Measurements from ENCODE around the gene SLC30A3. TPM values are rescaled to one million over a fixed set of nuclear protein-coding genes. Genes with fewer than 3 reads are reported as not detected.
A peak's percentile ranks its signal among the peaks of the same experiment; 100 is the strongest.

The SLC30A3 gene
- total RNA-seq, 2 donors from 2014 or later, result 102 TPM; not detected in 1

DNA sequence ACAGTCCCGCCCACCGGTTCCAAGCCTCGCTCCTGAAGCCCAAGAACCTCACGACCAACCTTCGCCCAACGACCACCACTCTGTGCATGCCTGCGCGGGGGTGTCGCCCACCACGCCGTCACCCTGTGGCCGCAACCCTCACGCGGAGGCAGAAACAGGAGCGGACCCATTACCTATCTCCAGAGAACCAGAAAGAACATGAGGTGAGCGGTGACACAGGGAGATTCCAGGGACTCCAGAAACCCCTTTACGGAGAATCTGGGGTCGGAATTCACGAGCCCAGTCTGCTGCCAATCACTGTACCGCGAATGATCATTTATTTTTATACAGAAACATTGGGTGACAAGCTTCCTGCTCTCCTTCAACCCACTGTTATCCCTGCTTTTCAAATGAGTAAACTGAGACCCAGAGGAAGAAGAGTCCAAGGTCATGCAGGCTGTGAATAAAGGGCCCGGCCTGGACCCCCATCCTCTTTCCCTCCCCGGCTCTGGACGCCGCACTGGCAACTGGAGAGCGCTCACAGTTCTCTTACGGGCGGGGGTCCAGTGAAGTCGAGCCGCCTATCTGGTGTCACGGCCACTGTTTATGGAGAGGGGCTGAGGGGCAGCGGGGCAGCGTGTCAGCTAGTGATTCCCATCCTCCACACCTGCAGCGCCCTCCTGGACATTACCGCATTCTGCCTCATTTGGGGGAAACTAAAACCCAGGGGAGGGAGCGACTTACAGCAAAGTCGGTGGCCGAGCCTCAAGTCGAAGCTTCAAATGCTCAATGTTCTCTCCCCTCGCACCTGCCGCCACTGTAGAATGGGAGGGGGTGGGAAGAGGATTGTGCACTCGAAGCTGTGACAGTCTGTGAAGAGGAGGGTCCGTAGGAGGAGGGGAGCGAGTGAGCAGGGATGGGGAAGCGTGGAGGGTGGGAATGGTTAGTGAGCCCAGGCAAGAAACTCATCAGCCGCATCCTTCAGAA is 723 bp upstream of the SLC30A3 start:
- TF ChIP-seq, protein P1, sequence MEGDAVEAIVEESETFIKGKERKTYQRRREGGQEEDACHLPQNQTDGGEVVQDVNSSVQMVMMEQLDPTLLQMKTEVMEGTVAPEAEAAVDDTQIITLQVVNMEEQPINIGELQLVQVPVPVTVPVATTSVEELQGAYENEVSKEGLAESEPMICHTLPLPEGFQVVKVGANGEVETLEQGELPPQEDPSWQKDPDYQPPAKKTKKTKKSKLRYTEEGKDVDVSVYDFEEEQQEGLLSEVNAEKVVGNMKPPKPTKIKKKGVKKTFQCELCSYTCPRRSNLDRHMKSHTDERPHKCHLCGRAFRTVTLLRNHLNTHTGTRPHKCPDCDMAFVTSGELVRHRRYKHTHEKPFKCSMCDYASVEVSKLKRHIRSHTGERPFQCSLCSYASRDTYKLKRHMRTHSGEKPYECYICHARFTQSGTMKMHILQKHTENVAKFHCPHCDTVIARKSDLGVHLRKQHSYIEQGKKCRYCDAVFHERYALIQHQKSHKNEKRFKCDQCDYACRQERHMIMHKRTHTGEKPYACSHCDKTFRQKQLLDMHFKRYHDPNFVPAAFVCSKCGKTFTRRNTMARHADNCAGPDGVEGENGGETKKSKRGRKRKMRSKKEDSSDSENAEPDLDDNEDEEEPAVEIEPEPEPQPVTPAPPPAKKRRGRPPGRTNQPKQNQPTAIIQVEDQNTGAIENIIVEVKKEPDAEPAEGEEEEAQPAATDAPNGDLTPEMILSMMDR (IDR thresholded peaks at IDR 0.05), result no peak
- TF ChIP-seq POLR2AphosphoS5 (IDR thresholded peaks at IDR 0.05) (no peak), POLR2A (IDR thresholded peaks at IDR 0.05) (no peak)
- no peak for DNase-seq (ENCODE audit: low spot score)
- intact Hi-C loops (cut with DNase I), result no loop called here
- 2% methylated on average over 46 of the region's 46 CpGs for WGBS
- H3K4me1 ChIP-seq (replicated peaks), result peaks cover 7% of the 10 kb centered on the region
- H3K9me3 ChIP-seq, result no peaks in the 10 kb centered on the region
- H3K27ac ChIP-seq, result no peak overlapping the region
- H3K36me3 ChIP-seq, result no peaks in the 10 kb centered on the region
- peaks cover 10% of the 10 kb centered on the region for H3K27me3 ChIP-seq (replicated peaks; ENCODE audit: insufficient read depth)
- peak overlapping the region; percentile 29 to 40 for H3K4me3 ChIP-seq

DNA sequence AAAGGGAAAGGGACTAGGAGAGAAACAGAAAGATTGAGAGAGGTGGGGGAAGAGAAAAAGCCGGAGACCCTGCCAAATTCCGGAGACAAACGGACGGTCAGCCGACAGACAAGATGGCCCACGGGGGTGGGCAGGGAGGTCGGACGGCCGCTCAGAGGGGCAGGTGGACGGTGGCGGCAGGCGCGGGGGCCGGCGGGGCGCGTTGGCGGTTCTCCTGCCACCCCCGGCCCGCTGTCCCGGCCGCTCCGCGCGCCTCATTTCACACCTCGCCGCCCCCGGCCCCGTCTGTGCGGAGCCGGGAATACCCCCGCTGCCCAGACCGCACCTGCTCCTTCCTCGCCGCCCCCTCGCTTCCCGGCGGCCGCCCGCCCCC is 935 bp downstream of the SLC30A3 start:
- TF ChIP-seq, protein P1 (IDR thresholded peaks at IDR 0.05), result no peak
- no peak for TF ChIP-seq POLR2AphosphoS5 (IDR thresholded peaks at IDR 0.05)
- TF ChIP-seq POLR2A (IDR thresholded peaks at IDR 0.05), result no peak
- DNase-seq (ENCODE audit: low spot score), result no peak
- Histone ChIP-seq H3K27ac (no peak overlapping the region), H3K27me3 (replicated peaks; ENCODE audit: insufficient read depth) (peaks cover 10% of the 10 kb centered on the region), H3K9me3 (no peaks in the 10 kb centered on the region), H3K4me3 (peak overlapping the region in 1 of 2 donors; percentile 40), H3K4me1 (replicated peaks) (peaks cover 7% of the 10 kb centered on the region), H3K36me3 (no peaks in the 10 kb centered on the region)
- 4% methylated on average over 34 of the region's 40 CpGs for WGBS
- intact Hi-C loops (cut with DNase I), result no loop called here

DNA sequence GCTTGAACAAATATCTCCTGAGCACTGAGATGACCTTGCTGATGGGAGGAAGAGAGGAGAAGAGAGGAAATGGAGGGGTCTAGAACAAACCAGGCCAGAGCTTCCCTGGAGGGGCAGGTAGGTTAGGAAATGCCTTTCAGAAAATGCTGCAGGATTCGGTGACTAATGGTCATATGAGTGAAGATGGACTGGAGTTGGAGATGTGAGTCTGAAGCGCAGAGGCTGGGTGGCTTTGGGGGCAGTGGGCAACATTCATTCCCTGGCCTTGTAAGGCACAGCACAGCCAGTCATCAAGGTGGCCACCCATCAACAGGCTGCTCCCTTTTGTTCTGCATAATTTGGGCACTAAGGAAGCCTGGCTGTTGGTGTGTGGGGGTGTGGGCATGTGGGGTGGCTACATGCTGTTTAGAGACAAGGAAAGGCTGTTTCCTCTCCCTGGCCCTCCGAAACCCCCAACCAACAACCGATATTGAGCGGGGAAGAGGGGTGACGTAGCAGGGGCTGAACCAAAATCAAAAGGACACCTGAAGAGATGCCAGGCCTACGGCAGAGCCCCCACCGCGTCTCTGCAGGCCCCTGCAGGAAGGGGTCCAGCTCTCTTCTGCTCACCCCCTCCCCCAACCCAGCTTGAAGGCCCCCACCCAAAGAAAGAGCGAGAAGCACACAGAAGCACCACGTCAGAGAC is 1.5 kb downstream of the SLC30A3 start:
- intact Hi-C loops (cut with DNase I), result no loop called here
- peaks cover 10% of the 10 kb centered on the region for H3K27me3 ChIP-seq (replicated peaks; ENCODE audit: insufficient read depth)
- 54% methylated on average over 11 of the region's 11 CpGs for WGBS

DNA sequence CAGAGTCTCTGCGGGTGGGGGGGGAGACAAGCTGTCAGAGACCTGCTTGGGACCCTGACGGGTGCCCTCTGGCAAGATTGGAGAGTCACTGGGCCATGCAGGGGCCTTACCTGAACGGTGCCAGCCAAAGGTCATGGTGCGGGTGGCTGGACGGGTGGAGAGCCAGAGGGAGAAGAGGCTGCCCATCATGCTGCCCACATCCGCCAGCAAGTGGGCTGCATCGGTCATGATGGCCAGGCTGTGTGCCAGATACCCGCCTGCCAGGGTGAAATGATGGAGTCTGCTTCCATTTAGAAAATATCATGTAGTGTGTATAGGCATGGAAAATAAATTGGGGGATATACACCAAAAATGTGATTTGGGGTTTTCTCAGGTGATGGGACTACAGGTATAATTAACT is 4.8 kb downstream of the SLC30A3 start:
- no peaks in the 10 kb centered on the region for H3K36me3 ChIP-seq
- intact Hi-C loops (cut with DNase I), result no loop called here
- peaks cover 4% of the 10 kb centered on the region for H3K4me1 ChIP-seq (replicated peaks)
- H3K27me3 ChIP-seq (replicated peaks; ENCODE audit: insufficient read depth), result peaks cover 3% of the 10 kb centered on the region
- no peak overlapping the region for H3K27ac ChIP-seq
- DNase-seq (ENCODE audit: low spot score), result no peak
- 84% methylated on average over 8 of the region's 8 CpGs for WGBS
- no peak overlapping the region for H3K4me3 ChIP-seq
- H3K9me3 ChIP-seq, result no peaks in the 10 kb centered on the region
- no peak for TF ChIP-seq POLR2A (IDR thresholded peaks at IDR 0.05)
- TF ChIP-seq, protein P1 (IDR thresholded peaks at IDR 0.05), result no peak
- TF ChIP-seq POLR2AphosphoS5 (IDR thresholded peaks at IDR 0.05), result no peak

More for the DNA sequence above, 1.5 kb downstream of the SLC30A3 start:
- no peak for DNase-seq (ENCODE audit: low spot score)
- H3K9me3 ChIP-seq, result no peaks in the 10 kb centered on the region
- peaks cover 7% of the 10 kb centered on the region for H3K4me1 ChIP-seq (replicated peaks)
- H3K4me3 ChIP-seq, result no peak overlapping the region
- TF ChIP-seq POLR2AphosphoS5 (IDR thresholded peaks at IDR 0.05), result no peak
- TF ChIP-seq POLR2A (IDR thresholded peaks at IDR 0.05), result no peak
- TF ChIP-seq, protein P1 (IDR thresholded peaks at IDR 0.05), result no peak
- H3K36me3 ChIP-seq, result no peaks in the 10 kb centered on the region
- no peak overlapping the region for H3K27ac ChIP-seq
